Measurements from ENCODE around the gene TRAK1.

The TRAK1 gene

DNA sequence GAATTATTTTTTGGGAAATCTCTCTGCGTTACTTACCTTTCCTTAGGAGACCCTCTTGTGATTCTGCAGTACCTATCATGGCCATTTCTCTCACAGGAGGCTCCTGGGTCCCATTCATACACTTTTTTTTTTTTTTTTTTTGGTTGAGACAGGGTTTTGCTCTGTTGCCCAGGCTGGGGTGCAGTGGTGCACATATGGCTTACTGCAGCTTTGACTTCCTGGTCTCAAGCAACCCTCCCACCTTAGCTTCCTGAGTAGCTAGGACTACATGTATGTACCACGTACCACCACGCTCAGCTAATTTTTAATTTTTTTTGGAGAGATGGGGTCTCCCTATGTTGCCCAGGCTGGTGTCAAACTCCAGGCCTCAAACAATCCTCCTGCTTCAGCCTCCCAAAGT is 36.1 kb downstream of the TRAK1 start:
- no peak for DNase-seq

- DNase-seq: no peak
Measured at GRCh38 chr3:42128526-42128925, 37.4 kb downstream of the TRAK1 start.

GRCh38 chr3:42129014-42129953 is 38.1 kb downstream of the TRAK1 start:
- no peak for DNase-seq

- DNase-seq: no peak
Measured at GRCh38 chr3:42130007-42130328, 38.8 kb downstream of the TRAK1 start.

GRCh38 chr3:42130329-42131070 is 39.3 kb downstream of the TRAK1 start:
- DNase-seq: no peak

GRCh38 chr3:42133500-42134298 is 42.5 kb downstream of the TRAK1 start:
- no peak for DNase-seq

DNA sequence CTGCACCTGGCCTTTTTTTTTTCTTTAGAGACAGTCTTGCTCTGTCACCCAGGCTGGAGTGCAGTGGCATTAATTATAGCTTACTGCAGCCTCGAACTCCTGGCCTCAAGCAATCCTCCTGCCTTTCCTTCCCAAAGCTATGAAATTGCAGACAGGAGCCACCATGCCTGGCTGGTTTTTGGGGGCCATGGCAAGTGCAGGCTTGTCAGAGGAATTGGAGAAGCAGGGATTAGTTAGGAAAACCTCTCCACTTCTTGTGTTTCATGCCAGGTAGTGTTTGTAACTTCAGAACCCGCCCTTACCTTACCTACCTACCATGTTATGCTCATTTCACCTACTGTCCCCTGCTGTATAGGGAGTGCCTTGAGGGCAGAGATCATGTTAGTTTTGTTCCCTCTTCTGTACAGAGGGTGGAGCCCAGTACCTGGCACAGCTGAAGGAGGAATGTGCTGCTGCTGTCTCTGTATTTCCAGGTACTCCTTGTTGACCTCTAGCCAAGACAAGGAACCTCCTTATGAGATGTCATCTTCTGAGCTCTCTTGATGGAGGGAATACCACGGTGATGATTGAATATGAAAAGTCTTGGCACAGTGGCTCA is 43.8 kb downstream of the TRAK1 start:
- DNase-seq: no peak

- DNase-seq: no peak
Measured at GRCh38 chr3:42139621-42140453, 48.7 kb downstream of the TRAK1 start.

GRCh38 chr3:42140665-42141203 is 49.6 kb downstream of the TRAK1 start:
- DNase-seq: no peak

DNA sequence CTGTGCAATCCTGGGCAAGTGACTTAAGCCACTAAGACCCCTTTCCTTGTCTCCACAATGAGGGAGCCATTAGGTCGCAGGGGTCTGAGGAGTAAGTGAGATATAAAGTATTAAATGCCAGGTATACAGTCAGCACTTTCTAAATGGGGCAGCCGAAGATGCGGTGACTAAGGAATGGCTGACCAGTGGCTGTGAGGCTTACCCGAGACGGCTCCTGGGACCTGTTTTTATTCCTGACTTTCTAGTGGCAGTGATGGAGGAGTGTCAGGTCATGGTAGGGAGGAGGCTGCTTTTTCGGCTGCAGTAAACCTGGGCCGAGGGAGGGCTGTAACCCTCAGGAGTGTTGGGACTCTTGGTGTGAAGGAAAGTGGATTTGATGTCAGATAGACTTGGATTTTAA is 52.3 kb downstream of the TRAK1 start:
- DNase-seq: no peak

DNA sequence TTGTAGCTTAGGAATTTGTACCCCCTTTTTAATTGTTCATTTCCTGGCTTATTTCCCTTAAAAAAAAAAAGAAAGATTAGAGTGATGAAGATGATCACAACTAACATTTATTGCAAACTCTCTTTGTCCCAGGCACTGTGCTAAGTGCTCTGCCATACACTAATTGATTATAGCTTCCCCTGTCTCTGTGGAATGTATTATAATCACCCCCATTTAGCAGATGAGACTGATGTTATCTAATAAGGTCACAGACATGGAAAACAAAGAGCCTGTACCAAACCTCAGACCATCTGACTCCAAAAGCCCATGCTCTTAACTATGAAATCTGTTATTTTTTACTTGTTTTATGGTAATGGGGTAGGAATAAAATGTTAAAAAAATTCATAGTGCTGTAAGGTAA is 53.1 kb downstream of the TRAK1 start:
- no peak for DNase-seq

DNA sequence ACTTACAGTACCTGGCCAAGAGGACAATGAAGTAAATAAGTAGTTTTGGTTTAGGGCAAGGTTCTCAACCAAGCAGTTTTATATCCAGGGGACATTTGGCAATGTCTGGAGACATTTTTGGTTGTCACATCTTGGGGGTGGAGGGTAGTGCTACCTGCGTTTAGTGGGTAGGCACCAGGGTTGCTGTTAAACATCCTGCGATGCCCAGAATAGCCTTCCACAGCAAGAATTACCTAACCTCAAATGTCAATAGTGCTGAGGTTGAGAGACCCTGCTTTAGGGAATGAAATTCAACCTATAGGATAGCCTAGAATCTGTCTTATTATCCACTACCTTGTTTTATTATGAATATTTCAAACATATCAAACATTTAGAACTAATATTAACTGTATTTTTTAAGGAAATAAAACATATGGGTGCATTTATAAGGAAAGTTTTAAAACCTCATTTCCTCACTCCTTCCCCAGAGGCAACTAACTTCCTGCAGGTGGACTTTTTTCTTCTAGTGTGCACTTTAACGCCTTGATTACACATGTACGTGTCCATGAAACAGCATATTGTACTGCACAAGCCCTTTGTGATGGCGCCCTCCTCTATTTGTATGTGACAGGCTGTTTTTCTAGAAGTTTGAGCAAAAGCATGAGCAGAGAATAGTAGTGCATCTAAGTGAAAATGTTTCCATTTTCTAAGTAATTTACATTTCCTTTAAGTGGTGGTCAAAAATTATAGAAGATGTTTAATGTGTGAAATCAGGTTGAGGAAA is 57.1 kb downstream of the TRAK1 start:
- no peak for DNase-seq

GRCh38 chr3:42148982-42149432 is 57.9 kb downstream of the TRAK1 start:
- no peak for DNase-seq

GRCh38 chr3:42149532-42149931 is 58.4 kb downstream of the TRAK1 start:
- no peak for DNase-seq

DNA sequence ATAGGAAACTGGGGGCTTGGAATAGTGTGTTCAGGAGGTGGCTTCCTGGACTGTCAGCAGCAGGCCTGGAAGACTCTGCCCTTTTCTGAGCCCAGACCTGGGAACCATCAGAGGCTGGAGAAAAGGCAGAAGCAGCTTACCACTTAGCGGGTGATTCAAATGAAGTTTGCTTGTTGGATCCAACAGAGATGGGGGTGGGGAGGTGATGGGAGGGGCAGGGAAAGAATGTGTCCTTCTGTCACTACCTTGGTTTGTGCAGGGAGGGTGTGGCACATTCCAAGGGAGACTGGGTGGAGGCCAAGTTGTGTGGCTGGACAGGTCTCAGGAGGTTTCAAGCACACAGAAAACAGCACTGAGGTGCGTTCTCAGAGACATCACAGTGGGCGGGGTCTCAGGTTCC is 58.8 kb downstream of the TRAK1 start:
- DNase-seq: no peak

GRCh38 chr3:42151596-42152168 is 60.5 kb downstream of the TRAK1 start:
- DNase-seq: no peak

DNA sequence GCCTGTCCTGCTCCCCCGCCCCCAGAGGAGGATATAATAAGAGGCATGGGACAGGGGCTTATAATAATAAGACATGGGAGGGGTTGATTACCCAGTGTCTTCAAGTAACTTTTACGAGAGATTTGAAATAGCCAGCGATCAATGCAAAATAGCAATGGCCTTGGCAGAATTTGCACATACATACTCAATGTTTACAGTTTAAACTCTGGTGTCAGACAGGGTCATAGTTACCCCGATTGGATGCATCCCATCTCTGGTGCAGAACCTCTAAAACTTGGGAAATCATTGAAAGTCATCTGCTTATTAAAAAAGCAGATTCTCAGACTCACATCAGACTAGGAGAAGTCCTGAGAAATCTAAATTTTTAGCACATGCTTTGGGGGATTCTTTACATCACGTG is 61.0 kb downstream of the TRAK1 start:
- no peak for DNase-seq

GRCh38 chr3:42153039-42153438 is 61.9 kb downstream of the TRAK1 start:
- DNase-seq: no peak

DNA sequence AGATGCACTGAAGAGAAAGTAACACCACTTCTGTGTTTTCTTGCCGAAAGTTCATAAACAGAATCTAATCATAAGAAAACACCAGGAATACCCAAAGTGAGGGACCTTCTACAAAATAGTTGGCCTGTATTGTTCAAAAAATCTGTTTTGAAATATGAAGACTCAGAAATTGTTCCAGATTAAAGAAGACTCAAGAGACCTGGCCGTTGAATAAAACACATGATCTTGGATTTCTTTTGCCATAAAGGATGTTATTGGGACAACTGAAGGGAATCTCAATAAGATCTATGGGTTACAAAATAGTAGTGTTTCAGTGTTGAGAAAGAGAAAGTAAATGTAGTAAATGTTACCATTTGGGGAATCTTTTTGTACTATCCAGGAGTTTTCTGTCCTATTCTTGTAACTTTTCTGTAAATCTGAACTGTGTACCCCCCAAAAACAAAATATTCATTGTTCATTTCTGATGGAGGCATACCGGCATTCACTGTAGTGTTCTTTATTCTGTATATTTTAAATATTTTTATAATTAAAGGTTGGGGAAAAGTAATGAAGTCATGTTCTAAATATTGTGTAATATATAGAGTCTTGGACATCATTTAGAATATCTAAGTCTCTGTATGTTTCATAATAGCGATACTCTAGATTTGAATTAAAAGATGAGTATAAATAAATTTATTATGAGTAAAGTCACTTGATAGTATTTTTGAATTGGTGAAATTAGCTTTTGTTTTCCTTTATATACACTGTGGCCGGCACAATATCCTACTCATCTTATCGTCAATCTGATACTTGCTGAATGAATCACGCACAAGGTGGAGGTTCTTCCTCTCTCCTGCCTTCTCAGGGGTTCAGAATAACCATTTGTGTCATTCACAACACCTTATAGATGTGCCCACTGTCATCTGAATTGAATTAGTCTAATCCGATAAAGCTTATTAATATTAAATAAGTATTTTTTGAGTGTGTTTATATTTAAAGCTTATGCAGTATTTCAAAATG is 66.7 kb downstream of the TRAK1 start:
- no peak for DNase-seq
